ENCODE results near the gene NDEL1.

The NDEL1 gene

GRCh38 chr17:8482546-8482945, 46.9 kb downstream of the NDEL1 start:
- Histone ChIP-seq H3K9ac (ENCODE audit: low read depth, low read length) (no peak overlapping the region), H3K27me3 (ENCODE audit: insufficient read depth, low read length, poor library complexity) (no peaks in the 10 kb centered on the region), H3K36me3 (ENCODE audit: insufficient read depth, low read length) (peaks cover 97% of the 10 kb centered on the region), H4K20me1 (ENCODE audit: insufficient read depth, low read length) (0 out of 2 replicates have a peak, but pooled peaks cover 7% of the 10 kb centered on the region), H3K79me2 (ENCODE audit: insufficient read depth, low read length) (no peaks in the 10 kb centered on the region), H3K27ac (ENCODE audit: low read length) (no peak overlapping the region), H3K4me3 (ENCODE audit: low read depth in 1 of 2, low read length in 2 of 2) (no peak overlapping the region), H2AFZ (ENCODE audit: low read depth, low read length) (no peak overlapping the region), H3K9me3 (ENCODE audit: insufficient read depth, low read length, severe bottlenecking) (peaks cover 3% of the 10 kb centered on the region), H3K4me2 (ENCODE audit: insufficient read depth, low read length) (no peak overlapping the region), H3K4me1 (ENCODE audit: insufficient read depth, low read length) (no peaks in the 10 kb centered on the region)
- DNase-seq: no peak
- no peak for ATAC-seq (ENCODE audit: insufficient read depth, low read depth)
- TF ChIP-seq EZH2 (IDR thresholded peaks at IDR 0.05; ENCODE audit: borderline replicate concordance, low read depth, low read length, severe bottlenecking) (no peak), CTCF (IDR thresholded peaks at IDR 0.05; ENCODE audit: borderline replicate concordance, extremely low read depth, low read length, poor library complexity, severe bottlenecking) (no peak)

DNA sequence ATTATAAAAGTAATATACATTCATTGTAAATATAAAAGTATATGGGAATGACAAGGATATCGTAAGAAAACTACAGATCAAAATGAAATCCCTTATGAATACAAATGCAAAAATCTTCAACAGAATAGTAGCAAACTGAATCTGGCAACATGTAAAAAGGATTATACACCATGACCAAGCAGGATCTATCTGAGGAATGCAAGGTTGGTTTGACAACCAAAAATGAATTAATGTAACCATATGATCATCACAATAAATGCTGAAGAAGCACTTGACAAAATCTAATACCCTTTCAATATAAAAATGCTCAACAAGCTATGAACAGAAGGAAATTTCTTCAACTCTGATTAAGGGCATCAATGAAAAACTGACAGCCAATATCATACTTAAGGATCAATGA, 48.8 kb downstream of the NDEL1 start:
- Histone ChIP-seq H4K20me1 (ENCODE audit: insufficient read depth, low read length) (0 out of 2 replicates have a peak, but pooled peaks cover 7% of the 10 kb centered on the region), H3K36me3 (ENCODE audit: insufficient read depth, low read length) (peaks cover 97% of the 10 kb centered on the region)
- no peak for ATAC-seq (ENCODE audit: insufficient read depth, low read depth)

DNA sequence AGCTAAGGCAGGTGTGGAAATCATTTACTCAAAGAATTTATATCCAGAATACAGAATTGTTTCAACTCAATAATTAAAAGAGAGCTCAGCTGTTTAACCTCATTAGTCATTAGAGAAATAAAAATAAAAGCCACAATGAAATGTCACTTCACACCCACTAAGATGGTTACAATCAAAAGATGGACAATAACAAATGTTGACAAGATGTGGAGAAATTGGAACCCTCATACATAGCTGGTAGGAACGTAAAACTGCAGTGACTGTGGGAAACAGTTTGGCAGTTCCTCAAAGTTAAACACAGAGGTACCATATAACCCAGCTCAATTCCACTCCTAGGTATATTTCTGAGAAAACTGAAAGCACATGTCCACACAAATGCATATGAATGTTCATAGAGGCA, 49.8 kb downstream of the NDEL1 start:
- no peak overlapping the region for H3K27ac ChIP-seq (ENCODE audit: low read length)
- H3K27me3 ChIP-seq (ENCODE audit: insufficient read depth, low read length, poor library complexity): no peaks in the 10 kb centered on the region
- DNase-seq: no peak
- ATAC-seq (ENCODE audit: insufficient read depth, low read depth): no peak
- H4K20me1 ChIP-seq (ENCODE audit: insufficient read depth, low read length): 0 out of 2 replicates have a peak, but pooled peaks cover 3% of the 10 kb centered on the region
- H3K4me3 ChIP-seq (ENCODE audit: low read depth in 1 of 2, low read length in 2 of 2): no peak overlapping the region
- H3K4me2 ChIP-seq (ENCODE audit: insufficient read depth, low read length): no peak overlapping the region
- peaks cover 3% of the 10 kb centered on the region for H3K9me3 ChIP-seq (ENCODE audit: insufficient read depth, low read length, severe bottlenecking)
- TF ChIP-seq CTCF (IDR thresholded peaks at IDR 0.05; ENCODE audit: borderline replicate concordance, extremely low read depth, low read length, poor library complexity, severe bottlenecking): no peak
- TF ChIP-seq EZH2 (IDR thresholded peaks at IDR 0.05; ENCODE audit: borderline replicate concordance, low read depth, low read length, severe bottlenecking): no peak
- H2AFZ ChIP-seq (ENCODE audit: low read depth, low read length): no peak overlapping the region
- H3K9ac ChIP-seq (ENCODE audit: low read depth, low read length): no peak overlapping the region
- H3K4me1 ChIP-seq (ENCODE audit: insufficient read depth, low read length): no peaks in the 10 kb centered on the region
- H3K79me2 ChIP-seq (ENCODE audit: insufficient read depth, low read length): no peaks in the 10 kb centered on the region
- H3K36me3 ChIP-seq (ENCODE audit: insufficient read depth, low read length): peaks cover 97% of the 10 kb centered on the region

More for the DNA sequence above, 48.8 kb downstream of the NDEL1 start:
- no peak overlapping the region for H3K27ac ChIP-seq (ENCODE audit: low read length)
- TF ChIP-seq CTCF (IDR thresholded peaks at IDR 0.05; ENCODE audit: borderline replicate concordance, extremely low read depth, low read length, poor library complexity, severe bottlenecking) (no peak), EZH2 (IDR thresholded peaks at IDR 0.05; ENCODE audit: borderline replicate concordance, low read depth, low read length, severe bottlenecking) (no peak)
- H3K9me3 ChIP-seq (ENCODE audit: insufficient read depth, low read length, severe bottlenecking): peaks cover 3% of the 10 kb centered on the region
- no peak overlapping the region for H3K9ac ChIP-seq (ENCODE audit: low read depth, low read length)
- H3K4me3 ChIP-seq (ENCODE audit: low read depth in 1 of 2, low read length in 2 of 2): no peak overlapping the region
- no peak overlapping the region for H2AFZ ChIP-seq (ENCODE audit: low read depth, low read length)
- no peak for DNase-seq
- H3K27me3 ChIP-seq (ENCODE audit: insufficient read depth, low read length, poor library complexity): no peaks in the 10 kb centered on the region
- H3K4me1 ChIP-seq (ENCODE audit: insufficient read depth, low read length): no peaks in the 10 kb centered on the region
- no peaks in the 10 kb centered on the region for H3K79me2 ChIP-seq (ENCODE audit: insufficient read depth, low read length)
- H3K4me2 ChIP-seq (ENCODE audit: insufficient read depth, low read length): no peak overlapping the region

All from DND-41 (cell line).